ENCODE results near the gene CANT1. TPM values are rescaled to one million over a fixed set of nuclear protein-coding genes. Genes with fewer than 3 reads are reported as not detected.

The CANT1 gene
- total RNA-seq, 4 donors from 2014 or later: 17.5 to 38.3 (median 26.6) TPM

DNA sequence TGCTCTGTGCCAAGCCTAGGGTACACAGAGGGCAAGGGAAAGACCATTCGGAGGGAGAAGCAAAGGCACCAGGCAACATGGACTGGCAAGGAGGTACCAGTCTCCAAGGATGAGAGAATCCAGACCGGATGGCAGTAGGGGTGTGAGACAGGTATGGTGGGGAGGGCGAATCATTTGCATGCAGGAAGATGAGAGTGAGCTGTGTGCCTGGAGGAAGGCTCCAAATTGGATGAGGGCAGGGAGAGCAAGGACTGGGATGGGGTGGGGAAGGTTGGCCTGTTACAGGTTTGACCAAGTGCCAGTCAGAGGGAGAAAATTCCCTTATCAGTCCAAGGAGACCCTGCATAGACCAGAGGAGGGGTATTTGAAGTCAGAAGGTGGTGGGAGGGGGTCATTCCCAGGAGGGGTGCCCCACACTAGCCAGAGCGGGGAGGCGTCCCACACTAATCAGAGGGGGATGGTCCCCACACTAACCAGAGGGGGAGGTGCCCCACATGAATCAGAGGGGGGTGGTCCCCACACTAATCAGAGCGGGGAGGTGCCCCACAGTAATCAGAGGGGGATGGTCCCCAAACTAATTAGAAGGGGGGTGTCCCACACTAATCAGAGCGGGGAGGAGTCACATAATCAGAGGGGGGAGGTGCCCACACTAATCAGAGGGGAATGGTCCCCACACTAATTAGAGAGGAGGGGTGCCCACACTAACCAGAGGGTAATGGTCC lies 737 bp downstream of the CANT1 start:
- no peak for TF ChIP-seq POLR2A (IDR thresholded peaks at IDR 0.05)
- TF ChIP-seq CTCF (IDR thresholded peaks at IDR 0.05 in 4 of 5, conservative IDR thresholded peaks at IDR 0.05 in 1 of 5): no peak
- peak in 1 of 2 donors; percentile 8 for ATAC-seq
- Histone ChIP-seq H3K4me3 (peak overlapping the region; percentile 81 to 96 (median 90)), H3K9me3 (no peaks in the 10 kb centered on the region), H3K27me3 (no peaks in the 10 kb centered on the region), H3K4me1 (peaks cover 19 to 22% of the 10 kb centered on the region in 2 donors), H3K36me3 (no peaks in the 10 kb centered on the region), H3K27ac (peak overlapping the region; percentile 72 to 92 (median 84))
- intact Hi-C loops (cut with DNase I; ENCODE audit: low total_unique reads): no loop called here
- peak in 1 of 2 donors; percentile 12 for DNase-seq
- in situ Hi-C loops (cut with MboI; ENCODE audit: low sequenced_read_pairs in 4 of 4): no loop called here

- H3K36me3 ChIP-seq: no peaks in the 10 kb centered on the region
- no peaks in the 10 kb centered on the region for H3K9me3 ChIP-seq
- no peak for TF ChIP-seq CTCF (IDR thresholded peaks at IDR 0.05 in 4 of 5, conservative IDR thresholded peaks at IDR 0.05 in 1 of 5)
- TF ChIP-seq POLR2A (IDR thresholded peaks at IDR 0.05): no peak
- no peaks in the 10 kb centered on the region for H3K27me3 ChIP-seq
- DNase-seq (peak in 1 of 2 donors; percentile 5), ATAC-seq (no peak)
- H3K4me1 ChIP-seq: peaks cover 21 to 25% of the 10 kb centered on the region in 2 donors
- in situ Hi-C loops (cut with MboI; ENCODE audit: low sequenced_read_pairs in 4 of 4): no loop called here
- H3K4me3 ChIP-seq: no peak overlapping the region
- H3K27ac ChIP-seq: no peak overlapping the region
- intact Hi-C loops (cut with DNase I; ENCODE audit: low total_unique reads): no loop called here
Measured at GRCh38 chr17:79007504-79008381, 1.8 kb downstream of the CANT1 start.

GRCh38 chr17:79006794-79007503 lies 2.6 kb downstream of the CANT1 start:
- no peaks in the 10 kb centered on the region for H3K9me3 ChIP-seq
- H3K27me3 ChIP-seq: no peaks in the 10 kb centered on the region
- in situ Hi-C loops (cut with MboI; ENCODE audit: low sequenced_read_pairs in 4 of 4) (no loop called here), intact Hi-C loops (cut with DNase I; ENCODE audit: low total_unique reads) (no loop called here)
- ATAC-seq (no peak), DNase-seq (no peak)
- TF ChIP-seq CTCF (IDR thresholded peaks at IDR 0.05 in 4 of 5, conservative IDR thresholded peaks at IDR 0.05 in 1 of 5): no peak
- no peak for TF ChIP-seq POLR2A (IDR thresholded peaks at IDR 0.05)
- no peaks in the 10 kb centered on the region for H3K36me3 ChIP-seq
- H3K4me3 ChIP-seq: no peak overlapping the region
- H3K27ac ChIP-seq: no peak overlapping the region
- H3K4me1 ChIP-seq: peaks cover 23 to 25% of the 10 kb centered on the region in 2 donors

DNA sequence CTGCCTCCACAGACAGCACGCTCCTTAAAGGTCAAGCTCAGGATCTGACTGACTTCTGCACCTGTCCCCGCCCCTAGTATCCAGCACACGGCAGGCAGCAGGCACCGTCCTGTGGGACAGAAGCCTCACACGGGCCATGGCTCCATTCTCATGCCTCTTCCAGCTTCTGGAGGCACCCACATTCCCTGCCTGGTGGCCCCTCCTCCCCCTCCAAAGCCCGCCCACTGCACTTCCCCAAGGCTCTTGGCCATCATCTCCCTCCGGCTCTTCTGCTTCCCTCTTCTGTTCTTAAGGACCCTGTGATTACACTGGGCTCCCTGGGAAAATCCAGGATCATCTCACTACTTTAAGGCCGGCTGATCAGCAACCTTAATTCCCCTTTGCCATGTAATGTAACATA lies 3.5 kb downstream of the CANT1 start:
- H3K9me3 ChIP-seq: no peaks in the 10 kb centered on the region
- in situ Hi-C loops (cut with MboI; ENCODE audit: low sequenced_read_pairs in 4 of 4) (no loop called here), intact Hi-C loops (cut with DNase I; ENCODE audit: low total_unique reads) (no loop called here)
- no peaks in the 10 kb centered on the region for H3K27me3 ChIP-seq
- peak overlapping the region in 1 of 4 donors; percentile 2 for H3K27ac ChIP-seq
- no peak for ATAC-seq
- H3K36me3 ChIP-seq: no peaks in the 10 kb centered on the region
- no peak for TF ChIP-seq CTCF (IDR thresholded peaks at IDR 0.05 in 4 of 5, conservative IDR thresholded peaks at IDR 0.05 in 1 of 5)
- TF ChIP-seq POLR2A (IDR thresholded peaks at IDR 0.05): no peak
- peaks cover 23 to 25% of the 10 kb centered on the region in 2 donors for H3K4me1 ChIP-seq
- no peak overlapping the region for H3K4me3 ChIP-seq
- DNase-seq: peak in 1 of 2 donors; percentile 9
